Measurements from ENCODE around the gene PI16.
A peak's percentile ranks its signal among the peaks of the same experiment; 100 is the strongest.

The PI16 gene

GRCh38 chr6:37005061-37005810 is 50.7 kb downstream of the PI16 start, which contains the start of gene FGD2:
Gene FGD2, plus strand, starts transcription at chr6:37005655. Its CDS starts 163 bp downstream, at chr6:37005818.
- peak; percentile 28 for DNase-seq

- peak; percentile 33 for DNase-seq
These were observed 51.5 kb downstream of the PI16 start for GRCh38 chr6:37005827-37006567.

GRCh38 chr6:37006793-37007339 is 52.3 kb downstream of the PI16 start:
- DNase-seq, result no peak

GRCh38 chr6:37007340-37008043 is 53.0 kb downstream of the PI16 start:
- DNase-seq, result no peak

GRCh38 chr6:37008484-37009465 is 54.2 kb downstream of the PI16 start:
- no peak for DNase-seq

GRCh38 chr6:37010402-37010892 is 55.9 kb downstream of the PI16 start:
- DNase-seq, result no peak

- no peak for DNase-seq
These were observed 57.3 kb downstream of the PI16 start for GRCh38 chr6:37011656-37012378.

GRCh38 chr6:37013516-37014491 is 59.3 kb downstream of the PI16 start:
- DNase-seq, result no peak

Measured in CD4-positive, alpha-beta T cell treated with Interleukin-17A for 1 hour (primary cell).